Neural progenitor cell (in vitro differentiated cells): ENCODE measurements around the gene L3MBTL3. TPM values are rescaled to one million over a fixed set of nuclear protein-coding genes. Genes with fewer than 3 reads are reported as not detected.
"Not testable (repeated sequence)": the region's sequence is repeated elsewhere in the genome, so short reads cannot be mapped to it uniquely, and the experiment has no call there.

Source experiments
- DNase-seq: peaks from one replicate; pipeline ENCODE4 v3.0.0-alpha.2; 2016; ENCODE audit warnings: low spot score
- H2AFZ ChIP-seq: fragments of 200-600 bp; sonication (generic); replicated peaks from 2 replicates; pipeline ENCODE4 v1.6.1; 2016; ENCODE audit warnings: antibody characterized with exemption
- H3F3A ChIP-seq: fragments of 200-600 bp; sonication (generic); 2 replicates; pipeline ENCODE4 v1.6.1; 2016; ENCODE audit warnings: antibody characterized with exemption, low read depth
- H3K27ac ChIP-seq: fragments of 200-600 bp; sonication (generic); 2 replicates; pipeline ENCODE4 v1.5.1; 2016; ENCODE audit warnings: mild to moderate bottlenecking
- H3K27me3 ChIP-seq: fragments of 200-600 bp; sonication (generic); 2 replicates; pipeline ENCODE4 v1.6.1; 2016; ENCODE audit warnings: mild to moderate bottlenecking, moderate library complexity
- H3K36me3 ChIP-seq: fragments of 200-600 bp; sonication (generic); 2 replicates; pipeline ENCODE4 v1.5.1; 2016
- H3K4me1 ChIP-seq: fragments of 200-600 bp; sonication (generic); 2 replicates; pipeline ENCODE4 v1.6.1; 2016; ENCODE audit warnings: mixed run types
- H3K4me2 ChIP-seq: fragments of 200-600 bp; sonication (generic); 2 replicates; pipeline ENCODE4 v1.6.1; 2016
- H3K4me3 ChIP-seq: fragments of 200-600 bp; sonication (generic); 2 replicates; pipeline ENCODE4 v1.5.1; 2016
- H3K79me2 ChIP-seq: fragments of 200-600 bp; sonication (generic); 2 replicates; pipeline ENCODE4 v1.6.1; 2016; ENCODE audit warnings: low read depth
- H3K9ac ChIP-seq: fragments of 200-600 bp; sonication (generic); 2 replicates; pipeline ENCODE4 v1.6.1; 2016
- H3K9me3 ChIP-seq: fragments of 200-600 bp; sonication (generic); 2 replicates; pipeline ENCODE4 v1.5.1; 2016; ENCODE audit warnings: low read depth
- H4K20me1 ChIP-seq: fragments of 200-600 bp; sonication (generic); 2 replicates; pipeline ENCODE4 v1.6.1; 2016; ENCODE audit warnings: low read depth
- H3K27ac Mint-ChIP-seq: 3 replicates; pipeline ENCODE4 v1.8.0; 2021; ENCODE audit warnings: mixed read lengths
- H3K27me3 Mint-ChIP-seq: 2 replicates; pipeline ENCODE4 v1.8.0; 2022; ENCODE audit warnings: low read depth, mild to moderate bottlenecking, inconsistent platforms, moderate library complexity, mixed read lengths; ENCODE audit not compliant: insufficient read depth
- H3K36me3 Mint-ChIP-seq: 3 replicates; pipeline ENCODE4 v1.8.0; 2021; ENCODE audit warnings: mixed read lengths
- H3K4me1 Mint-ChIP-seq: 3 replicates; pipeline ENCODE4 v1.8.0; 2021; ENCODE audit warnings: mixed read lengths
- H3K4me3 Mint-ChIP-seq: 3 replicates; pipeline ENCODE4 v1.8.0; 2021; ENCODE audit warnings: mild to moderate bottlenecking, moderate library complexity, mixed read lengths
- H3K9me3 Mint-ChIP-seq: 3 replicates; pipeline ENCODE4 v1.8.0; 2020; ENCODE audit warnings: mixed read lengths
- CTCF ChIP-seq: fragments of 200-600 bp; sonication (generic); IDR thresholded peaks from 2 replicates; pipeline ENCODE4 v1.5.1; 2017; ENCODE audit warnings: antibody characterized with exemption, mild to moderate bottlenecking
- EZH2 ChIP-seq: fragments of 200-600 bp; sonication (generic); IDR thresholded peaks from 2 replicates; pipeline ENCODE4 v1.6.1; 2017; ENCODE audit warnings: antibody characterized with exemption, mild to moderate bottlenecking, moderate library complexity
- EZH2phosphoT487 ChIP-seq: fragments of 200-600 bp; sonication (generic); IDR thresholded peaks from 2 replicates; pipeline ENCODE4 v1.6.1; 2017; ENCODE audit warnings: antibody characterized with exemption
- total RNA-seq: library from RNA; depleted of rRNA; stranded (reverse); fragments of >200 nt; gene quantifications from 2 replicates; pipeline ENCODE4 v1.2.3, GENCODE V29; 2015; ENCODE audit warnings: low replicate concordance

L3MBTL3 gene
- total RNA-seq, 1 donor from 2014 or later, result 22.2 TPM

- peaks cover 6% of the 10 kb centered on the region for H3K36me3 Mint-ChIP-seq
- no peaks in the 10 kb centered on the region for H3K36me3 ChIP-seq
- no peak for TF ChIP-seq EZH2
- TF ChIP-seq EZH2phosphoT487, result no peak
- peak; percentile 45 for TF ChIP-seq CTCF
- no peak overlapping the region for H3K27ac Mint-ChIP-seq
- H3K9ac ChIP-seq, result no peak overlapping the region
- no peak overlapping the region for H3K4me3 ChIP-seq
- no peaks in the 10 kb centered on the region for H3K27me3 ChIP-seq
- no peak overlapping the region for H2AFZ ChIP-seq
- peaks cover 6% of the 10 kb centered on the region for H3K4me1 ChIP-seq
- no peak overlapping the region for H3K4me3 Mint-ChIP-seq
- no peaks in the 10 kb centered on the region for H3K79me2 ChIP-seq
- no peak for DNase-seq
- no peaks in the 10 kb centered on the region for H4K20me1 ChIP-seq
- no peak overlapping the region for H3K27ac ChIP-seq
- peaks cover 2% of the 10 kb centered on the region for H3K27me3 Mint-ChIP-seq
- H3K4me1 Mint-ChIP-seq, result peaks cover 16% of the 10 kb centered on the region
- no peaks in the 10 kb centered on the region for H3K9me3 ChIP-seq
- no peaks in the 10 kb centered on the region for H3F3A ChIP-seq
- no peaks in the 10 kb centered on the region for H3K9me3 Mint-ChIP-seq
- H3K4me2 ChIP-seq, result no peak overlapping the region
Observed at GRCh38 chr6:130148181-130148580, 129.8 kb downstream of the L3MBTL3 start.

GRCh38 chr6:130149016-130149415, 130.6 kb downstream of the L3MBTL3 start:
- H3K4me3 ChIP-seq, H3K27ac Mint-ChIP-seq, H3F3A ChIP-seq, H3K27me3 ChIP-seq, H3K27me3 Mint-ChIP-seq, H3K79me2 ChIP-seq, H3K9ac ChIP-seq, H3K9me3 Mint-ChIP-seq, H3K4me1 ChIP-seq, H3K9me3 ChIP-seq, H3K4me3 Mint-ChIP-seq, H3K4me2 ChIP-seq, H3K36me3 ChIP-seq, H2AFZ ChIP-seq, H3K36me3 Mint-ChIP-seq, DNase-seq, H3K27ac ChIP-seq, H4K20me1 ChIP-seq: not testable (repeated sequence)
- peaks cover 16% of the 10 kb centered on the region for H3K4me1 Mint-ChIP-seq

GRCh38 chr6:130150906-130151305, 132.5 kb downstream of the L3MBTL3 start:
- H3K27ac Mint-ChIP-seq, result no peak overlapping the region
- Histone ChIP-seq H3K9me3 (no peaks in the 10 kb centered on the region), H3K27ac (no peak overlapping the region), H3K4me3 (no peak overlapping the region), H2AFZ (no peak overlapping the region), H3K27me3 (no peaks in the 10 kb centered on the region), H3K36me3 (no peaks in the 10 kb centered on the region), H4K20me1 (no peaks in the 10 kb centered on the region), H3K4me2 (no peak overlapping the region), H3F3A (no peaks in the 10 kb centered on the region), H3K4me1 (peaks cover 6% of the 10 kb centered on the region), H3K9ac (no peak overlapping the region), H3K79me2 (no peaks in the 10 kb centered on the region)
- H3K4me1 Mint-ChIP-seq, result peaks cover 16% of the 10 kb centered on the region
- no peak overlapping the region for H3K4me3 Mint-ChIP-seq
- no peak for TF ChIP-seq EZH2phosphoT487
- no peak for TF ChIP-seq EZH2
- TF ChIP-seq CTCF, result no peak
- no peak for DNase-seq
- H3K27me3 Mint-ChIP-seq, result peaks cover 2% of the 10 kb centered on the region
- H3K36me3 Mint-ChIP-seq, result peaks cover 3% of the 10 kb centered on the region
- no peaks in the 10 kb centered on the region for H3K9me3 Mint-ChIP-seq

GRCh38 chr6:130152908-130153510, 134.6 kb downstream of the L3MBTL3 start:
- Mint-ChIP-seq H3K27ac (no peak overlapping the region), H3K9me3 (no peaks in the 10 kb centered on the region), H3K27me3 (peaks cover 2% of the 10 kb centered on the region), H3K36me3 (peaks cover 3% of the 10 kb centered on the region), H3K4me1 (peaks cover 12% of the 10 kb centered on the region), H3K4me3 (no peak overlapping the region)
- H3K27ac ChIP-seq, result no peak overlapping the region
- TF ChIP-seq EZH2 (no peak), CTCF (no peak), EZH2phosphoT487 (no peak)
- no peaks in the 10 kb centered on the region for H3K79me2 ChIP-seq
- no peak overlapping the region for H3K4me2 ChIP-seq
- no peaks in the 10 kb centered on the region for H4K20me1 ChIP-seq
- H3F3A ChIP-seq, result no peaks in the 10 kb centered on the region
- no peak overlapping the region for H3K4me3 ChIP-seq
- peak; percentile 20 for DNase-seq
- no peaks in the 10 kb centered on the region for H3K9me3 ChIP-seq
- no peak overlapping the region for H2AFZ ChIP-seq
- no peak overlapping the region for H3K9ac ChIP-seq
- H3K4me1 ChIP-seq, result peaks cover 6% of the 10 kb centered on the region
- H3K27me3 ChIP-seq, result no peaks in the 10 kb centered on the region
- no peaks in the 10 kb centered on the region for H3K36me3 ChIP-seq
